Stimulated activated CD4-positive, alpha-beta T cell treated with anti-CD3 and anti-CD28 coated beads, TNF-alpha, amount 100 ng/mL, for 4 hours (primary cell): ENCODE results near the gene MBNL2.

Experiments
- DNase-seq, 3 experiments: peaks; one replicate each; pipeline ENCODE4 v3.0.0-alpha.2; 2020; ENCODE audit warnings: low read depth in 3 of 3

The MBNL2 gene

GRCh38 chr13:97417698-97418097 lies 195.6 kb downstream of the MBNL2 start:
- no peak for DNase-seq

GRCh38 chr13:97422118-97423054 lies 200.3 kb downstream of the MBNL2 start:
- DNase-seq, result no peak

DNA sequence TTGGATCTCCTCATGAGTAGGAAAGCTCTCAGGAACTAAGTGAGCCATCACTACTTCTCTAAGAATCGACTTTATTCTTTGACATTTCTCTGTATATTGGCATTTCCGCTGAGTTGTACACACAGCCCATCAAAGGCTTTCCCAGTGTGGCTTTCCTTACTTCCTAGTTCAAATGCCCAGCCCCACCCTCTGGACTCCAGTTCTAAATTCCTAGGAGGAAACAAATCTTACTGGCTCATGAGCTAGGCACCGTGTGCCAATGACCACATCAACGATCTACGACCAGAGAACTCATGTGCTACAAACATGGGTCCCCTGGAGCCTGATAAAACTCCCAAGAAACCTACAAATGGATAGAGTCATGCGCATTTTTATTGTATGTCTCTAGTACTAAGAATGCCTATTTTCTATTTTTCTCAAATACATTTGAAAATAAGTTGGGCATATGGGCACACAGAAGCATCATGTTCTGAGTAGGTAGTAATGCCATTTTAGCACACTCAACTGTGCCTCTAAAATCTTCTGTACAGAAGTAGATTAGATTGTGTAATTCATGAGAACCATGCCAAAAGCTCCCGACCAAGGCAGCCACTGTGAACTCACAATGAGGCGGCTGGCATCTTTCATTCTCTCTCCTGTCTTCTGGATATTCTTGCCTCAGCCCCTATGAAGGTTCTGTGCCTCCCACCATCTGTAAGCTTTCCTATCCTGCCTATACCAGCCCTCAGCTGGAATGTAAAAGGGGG lies 201.3 kb downstream of the MBNL2 start:
- DNase-seq, result no peak

DNA sequence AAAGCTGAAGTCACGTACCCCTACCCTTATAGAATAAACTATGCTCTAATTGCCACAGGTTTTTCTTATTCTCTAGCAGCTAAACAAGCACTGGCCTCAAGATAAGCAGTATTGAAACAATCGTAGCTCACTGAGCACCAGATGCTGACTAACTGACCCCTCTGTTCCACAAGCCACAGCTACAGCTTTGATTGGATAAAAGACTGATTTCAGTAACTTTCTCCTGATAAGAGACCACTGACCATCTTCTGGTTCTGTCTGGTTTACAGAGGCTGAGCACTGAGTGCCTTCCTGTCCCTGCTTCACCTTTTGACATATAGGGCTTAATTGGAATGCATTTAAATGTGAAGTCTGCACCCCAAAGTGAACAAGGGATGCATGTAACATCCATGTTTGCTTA lies 203.5 kb downstream of the MBNL2 start:
- no peak for DNase-seq

DNA sequence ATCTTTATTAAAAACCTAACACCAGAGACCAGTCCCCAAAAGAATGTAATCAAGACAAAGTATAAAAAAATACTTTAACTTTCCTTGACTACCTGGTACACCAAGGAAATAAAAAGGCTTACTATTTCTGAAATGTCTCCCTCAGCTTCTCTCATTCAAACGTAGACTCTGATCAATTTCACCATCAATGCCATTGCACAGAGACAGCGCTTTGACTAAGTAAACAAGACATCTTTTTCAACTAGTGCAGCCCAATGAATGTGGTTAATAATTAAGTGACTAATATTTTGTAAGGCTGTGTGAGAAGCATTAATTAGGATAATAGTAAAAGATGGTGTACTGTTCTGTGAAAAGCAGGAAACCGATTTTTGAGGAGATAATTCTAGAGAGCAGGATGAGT lies 204.6 kb downstream of the MBNL2 start:
- DNase-seq, result no peak

DNA sequence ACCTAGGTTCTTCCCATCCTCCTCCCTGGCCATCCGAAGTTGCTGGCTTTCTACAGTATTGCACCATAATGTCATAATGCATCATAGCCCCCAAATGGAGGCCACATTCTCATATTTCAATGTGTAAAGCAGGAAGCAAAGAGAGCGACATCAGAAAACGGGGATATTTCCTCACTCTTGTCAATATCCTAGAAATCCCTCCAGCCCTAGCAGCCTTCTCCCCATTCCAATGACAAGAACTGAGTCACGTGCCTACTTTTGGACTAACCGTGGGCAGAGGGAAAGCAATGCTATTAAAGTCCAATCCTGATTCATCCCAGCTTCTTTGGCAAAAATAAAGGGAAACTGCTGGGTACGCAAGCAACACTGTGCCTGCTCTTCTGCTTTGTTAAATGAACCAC lies 207.5 kb downstream of the MBNL2 start:
- no peak for DNase-seq

DNA sequence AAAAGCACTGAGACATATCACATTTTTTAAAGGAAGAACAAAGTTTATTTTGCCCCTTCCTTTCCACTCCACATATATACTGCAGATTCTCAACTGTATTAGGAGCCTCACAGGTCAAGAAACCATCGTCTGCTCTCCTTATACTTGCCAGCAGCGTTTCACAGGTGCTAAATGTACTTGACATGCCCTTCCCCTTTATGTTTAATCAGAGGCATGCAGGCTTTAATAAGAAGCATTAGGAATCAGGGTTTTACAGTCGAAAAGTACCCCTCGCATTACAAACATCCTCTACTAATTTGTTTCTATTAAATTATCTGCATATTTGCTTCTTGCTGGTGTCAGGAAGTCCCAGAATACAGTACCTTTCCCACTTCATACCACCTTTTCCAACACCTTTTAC lies 208.2 kb downstream of the MBNL2 start:
- DNase-seq, result no peak

DNA sequence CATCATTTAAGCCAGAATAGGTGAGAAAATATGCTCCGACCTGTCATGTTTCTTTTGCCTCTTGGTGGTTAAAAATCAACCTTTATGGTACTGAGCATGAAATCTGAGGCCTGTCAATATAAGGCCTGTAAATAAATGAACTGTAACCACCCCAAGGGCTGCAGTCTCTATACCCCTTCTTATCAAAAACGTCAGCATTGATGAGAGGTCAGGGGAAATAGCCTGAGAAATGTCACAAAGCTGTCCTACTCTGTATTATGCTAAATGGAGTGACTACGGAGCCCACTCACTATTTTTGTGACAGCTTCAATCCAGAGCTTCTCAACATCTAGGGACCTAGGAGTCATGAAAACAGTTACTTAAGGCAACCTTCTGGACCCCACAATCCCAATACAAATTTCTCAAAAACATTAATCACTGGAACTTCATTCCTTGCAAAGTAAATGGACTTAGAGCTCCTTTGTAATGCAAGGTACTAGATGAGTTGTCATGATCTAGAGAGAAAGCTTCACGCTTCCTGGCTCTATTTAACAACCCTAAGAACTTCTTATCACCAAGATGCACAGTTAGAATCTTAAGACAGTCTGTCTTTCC lies 209.1 kb downstream of the MBNL2 start:
- no peak for DNase-seq

DNA sequence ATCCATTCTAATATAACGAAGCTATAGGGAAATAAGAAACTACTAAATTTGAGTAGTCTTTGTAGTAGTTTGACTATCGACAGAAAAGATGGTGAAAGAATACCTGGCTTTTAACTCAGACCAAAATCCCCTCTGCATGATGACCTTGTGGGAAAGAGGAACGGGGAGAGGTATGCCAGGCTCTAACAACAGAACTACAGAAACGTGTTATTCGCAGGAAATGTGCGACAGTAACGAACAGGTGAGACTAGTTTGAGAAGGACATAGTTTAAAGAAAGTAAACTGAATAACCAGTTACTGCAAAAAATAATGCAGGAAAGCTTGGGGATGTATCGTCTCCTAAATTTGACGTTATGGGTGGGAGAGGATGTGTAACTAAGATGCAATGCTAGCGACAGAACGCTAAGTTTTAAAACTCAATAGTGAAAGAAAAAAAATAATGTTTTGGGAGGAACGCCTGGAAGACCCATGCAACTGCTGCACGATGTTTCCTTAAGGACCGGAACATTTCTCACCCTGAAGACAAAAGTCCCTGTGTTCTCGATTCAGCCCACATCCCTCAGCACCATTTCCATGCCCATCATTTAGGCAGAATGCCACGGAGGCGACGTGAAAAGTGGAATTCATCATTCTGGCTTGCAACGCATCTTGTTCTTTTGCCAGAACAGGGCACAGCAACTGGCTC lies 210.2 kb downstream of the MBNL2 start:
- no peak for DNase-seq

DNA sequence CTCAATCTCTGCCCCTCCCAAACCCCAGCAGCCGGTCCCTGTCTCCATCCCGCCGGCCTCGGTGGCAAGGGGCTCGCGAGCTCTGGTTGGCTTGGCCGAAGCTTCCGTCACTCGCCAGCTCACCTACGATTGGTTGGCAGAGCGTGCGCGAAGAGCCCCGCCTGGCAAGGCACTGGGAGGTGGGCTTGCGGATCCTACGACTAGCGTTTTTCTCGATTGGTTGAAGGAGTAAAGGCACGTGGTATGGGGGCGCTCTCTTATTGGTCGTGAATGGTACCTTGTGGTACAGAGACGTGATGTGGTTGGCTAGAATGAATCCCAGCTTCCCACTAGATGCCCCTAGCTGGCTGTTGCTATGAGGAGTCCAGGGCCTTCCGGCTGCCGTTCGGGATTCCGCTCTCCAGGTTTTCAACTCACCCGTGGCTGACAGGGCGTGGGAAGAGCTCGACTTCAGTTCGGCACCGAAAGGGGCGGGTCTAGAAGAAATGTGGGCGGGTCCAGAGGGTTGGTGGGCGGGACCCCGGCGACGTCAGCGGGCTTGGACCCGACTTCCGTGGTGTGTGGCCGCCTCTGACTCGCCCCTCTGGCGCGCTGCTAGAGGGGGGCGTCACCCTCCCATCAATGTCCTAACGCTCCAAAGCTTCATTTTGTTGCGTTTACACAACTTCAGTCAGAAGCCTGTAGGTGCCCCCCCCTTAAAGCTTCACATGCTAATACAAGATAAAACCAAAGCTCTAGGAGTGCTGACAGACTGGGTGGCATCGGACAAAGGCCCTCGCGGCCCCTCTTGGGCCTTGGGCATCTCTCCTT lies 211.0 kb downstream of the MBNL2 start:
- peak; percentile 95 to 97 (median 96) for DNase-seq

DNA sequence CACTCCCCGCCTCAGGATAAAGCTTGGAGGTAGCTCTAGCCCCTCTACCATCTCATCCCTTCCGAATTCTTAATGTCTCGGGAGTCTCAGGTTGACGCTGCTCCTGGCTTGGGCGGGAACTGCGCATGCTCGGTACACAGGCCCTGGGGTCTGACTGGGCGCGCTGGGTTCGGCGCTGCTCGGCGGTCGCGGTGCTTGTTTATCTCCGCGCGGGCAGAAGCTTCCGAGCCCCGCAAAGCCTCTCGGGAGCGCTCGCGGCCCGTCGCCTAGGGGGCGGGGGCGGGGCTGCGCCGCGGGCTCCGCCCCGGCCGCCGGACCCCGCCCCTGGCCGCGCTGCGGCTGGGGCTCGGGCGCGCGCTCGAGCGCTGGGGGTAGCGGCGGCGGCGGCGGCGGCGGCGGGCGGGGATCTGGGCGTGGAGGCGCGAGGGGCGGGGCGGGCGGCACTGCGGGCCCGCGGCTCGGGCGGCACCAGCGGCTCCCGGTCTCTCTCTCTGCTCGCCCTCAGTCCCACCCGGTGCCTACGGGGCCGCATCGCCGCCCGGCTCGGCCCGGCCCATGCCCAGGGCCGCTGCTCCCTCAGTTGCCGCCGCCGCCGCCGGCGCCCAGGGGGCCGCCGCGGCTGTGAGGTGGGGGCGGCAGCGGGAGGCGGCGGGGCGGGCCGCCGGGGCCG lies 211.7 kb downstream of the MBNL2 start, which contains the start of gene RAP2A:
RAP2A (plus strand) TSS at position 443 of the 670 bp plus-strand sequence. CDS start 302 bp downstream, outside the sequence.
- DNase-seq, result peak; percentile 78 to 82 (median 79)

- DNase-seq, result peak in 2 of 3 experiments; percentile 17 to 18
Observed at GRCh38 chr13:97434397-97435201, 212.5 kb downstream of the MBNL2 start.

- no peak for DNase-seq
Observed at GRCh38 chr13:97435323-97435722, 213.2 kb downstream of the MBNL2 start.

DNA sequence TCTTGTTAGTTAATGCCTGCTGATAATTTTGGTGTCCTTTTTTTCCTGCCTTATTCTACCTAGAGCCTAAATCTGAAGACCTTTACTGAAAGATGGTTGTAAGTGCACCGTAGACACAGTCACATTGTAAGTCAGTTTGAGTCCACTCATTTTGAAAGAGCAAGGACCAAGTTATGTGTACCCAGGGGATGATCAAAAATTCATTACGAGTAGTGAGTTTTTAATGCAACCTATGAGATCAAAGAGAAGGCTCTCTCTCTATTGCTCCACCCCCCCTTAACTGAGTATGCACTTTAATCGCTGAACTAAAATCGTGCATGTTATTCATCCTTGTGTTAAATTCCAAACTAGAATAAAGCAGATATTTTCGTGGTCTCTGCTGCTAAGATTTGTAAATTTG lies 213.7 kb downstream of the MBNL2 start:
- DNase-seq, result no peak

DNA sequence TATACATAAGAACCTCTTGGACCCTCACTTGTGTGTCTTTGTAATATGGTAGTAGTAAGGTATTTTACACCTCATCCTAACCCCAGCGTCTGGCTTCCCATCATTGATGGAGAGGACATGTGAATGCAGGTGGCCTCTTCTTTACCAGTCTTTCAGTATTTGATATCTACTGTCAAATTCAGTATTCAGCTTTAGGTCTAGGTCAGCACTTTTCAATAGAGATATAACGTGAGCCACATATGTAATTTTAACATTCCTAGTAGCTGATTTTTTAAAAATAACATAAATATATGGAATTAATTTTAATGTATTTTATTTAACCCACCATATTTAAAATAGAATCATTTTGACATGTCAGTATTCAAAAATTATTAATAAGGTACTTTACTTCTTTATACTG lies 214.7 kb downstream of the MBNL2 start:
- DNase-seq, result no peak

DNA sequence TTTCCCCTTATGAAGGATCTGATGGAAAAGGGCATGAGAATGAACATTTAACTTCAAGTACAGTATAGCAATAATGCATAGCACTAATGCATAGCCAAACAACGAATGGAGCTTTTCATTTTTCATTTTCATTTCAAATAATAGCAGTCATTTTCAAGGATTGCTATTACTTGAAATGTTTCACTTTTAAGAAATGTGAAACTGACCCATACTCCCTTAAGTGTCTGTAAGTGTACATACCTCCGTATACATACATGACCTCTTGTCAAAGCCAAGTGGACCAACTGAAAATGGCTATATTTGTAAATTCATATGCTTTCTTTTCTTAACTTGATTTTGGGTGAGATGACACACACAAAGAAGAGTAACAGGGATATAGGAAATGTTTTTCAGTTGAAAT lies 215.6 kb downstream of the MBNL2 start:
- no peak for DNase-seq

- no peak for DNase-seq
Observed at GRCh38 chr13:97438856-97439595, 216.9 kb downstream of the MBNL2 start.

DNA sequence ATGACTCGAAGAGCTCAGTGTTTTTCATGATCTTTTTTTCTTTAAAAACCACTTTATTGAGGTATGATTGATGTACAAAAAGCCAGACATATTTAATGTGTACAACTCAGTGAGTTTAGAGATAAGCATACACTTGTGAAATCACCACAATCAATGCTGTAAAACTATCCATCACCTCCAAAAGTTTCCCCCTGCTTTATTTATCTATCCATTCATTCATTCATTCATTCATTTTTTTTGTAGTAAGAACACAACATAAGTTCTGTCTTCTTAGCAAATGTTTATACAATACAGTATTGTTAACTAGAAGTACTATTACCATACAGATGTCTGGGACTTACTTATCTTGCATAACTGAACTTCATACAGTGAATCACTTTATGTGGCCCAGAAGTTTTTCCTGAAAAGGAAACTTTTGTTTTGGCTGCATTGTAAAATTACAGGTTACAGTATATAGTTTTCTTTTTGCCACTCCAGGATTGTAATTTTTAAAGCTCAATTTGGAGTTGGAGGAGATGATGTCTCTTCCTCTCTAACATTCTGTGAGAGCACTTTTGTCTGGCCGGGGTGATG lies 218.6 kb downstream of the MBNL2 start:
- no peak for DNase-seq
